Measurements from ENCODE around the gene ATP8B2.
"Not testable (repeated sequence)": the region's sequence is repeated elsewhere in the genome, so short reads cannot be mapped to it uniquely, and the experiment has no call there.

Gene ATP8B2

DNA sequence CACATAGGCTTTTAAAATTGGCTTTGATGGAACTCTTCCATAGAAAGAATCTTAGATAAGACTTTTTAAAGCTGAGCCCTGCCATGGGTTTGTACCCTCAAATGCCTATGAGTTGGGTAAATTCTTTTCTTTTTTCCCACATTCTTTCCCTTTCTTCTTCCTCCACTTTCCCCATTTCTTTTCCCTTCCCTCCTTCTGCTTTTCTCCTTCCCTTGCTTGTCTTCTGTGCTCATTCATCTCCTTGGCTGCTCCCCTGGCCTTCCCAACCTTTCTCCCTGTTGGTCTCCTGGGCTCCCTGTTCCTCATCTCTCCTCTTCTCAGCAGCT is 3.8 kb upstream of the ATP8B2 start:
- not testable (repeated sequence) for DNase-seq (ENCODE audit: low read depth in 1 of 2, low spot score in 1 of 2)

DNA sequence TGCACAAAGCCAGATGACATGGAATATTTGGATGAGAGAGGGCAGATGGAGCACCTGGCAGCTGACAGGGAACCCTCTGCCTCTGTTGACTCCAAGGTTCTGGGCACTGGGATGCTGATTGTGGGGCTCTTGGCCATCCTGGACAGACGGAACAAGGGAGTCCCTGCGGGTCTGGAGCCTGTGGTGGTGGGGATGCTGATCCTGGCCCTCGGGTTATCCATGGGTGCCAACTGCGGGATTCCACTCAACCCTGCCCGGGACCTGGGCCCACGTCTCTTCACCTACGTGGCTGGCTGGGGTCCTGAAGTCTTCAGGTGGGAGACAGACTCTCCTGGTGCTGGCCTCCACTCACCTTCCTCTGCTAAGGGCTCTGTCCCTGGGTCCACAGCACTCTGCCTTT is 1.8 kb upstream of the ATP8B2 start:
- no peak for DNase-seq (ENCODE audit: low read depth in 1 of 2, low spot score in 1 of 2)

DNA sequence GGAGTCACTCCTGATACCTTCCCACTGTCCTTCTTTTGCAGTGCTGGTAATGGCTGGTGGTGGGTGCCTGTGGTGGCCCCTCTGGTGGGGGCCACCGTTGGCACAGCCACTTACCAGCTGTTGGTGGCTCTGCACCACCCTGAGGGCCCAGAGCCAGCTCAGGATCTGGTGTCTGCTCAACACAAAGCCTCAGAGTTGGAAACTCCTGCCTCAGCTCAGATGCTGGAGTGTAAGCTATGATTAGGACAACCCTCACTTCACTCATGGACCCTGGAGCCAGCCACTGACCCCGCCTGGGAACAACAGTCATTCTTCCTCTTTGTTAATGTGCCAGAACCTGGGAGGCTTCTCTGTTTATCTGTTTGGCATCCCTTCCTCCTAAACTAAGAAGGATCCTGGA is 1.1 kb upstream of the ATP8B2 start:
- no peak for DNase-seq (ENCODE audit: low read depth in 1 of 2, low spot score in 1 of 2)

DNA sequence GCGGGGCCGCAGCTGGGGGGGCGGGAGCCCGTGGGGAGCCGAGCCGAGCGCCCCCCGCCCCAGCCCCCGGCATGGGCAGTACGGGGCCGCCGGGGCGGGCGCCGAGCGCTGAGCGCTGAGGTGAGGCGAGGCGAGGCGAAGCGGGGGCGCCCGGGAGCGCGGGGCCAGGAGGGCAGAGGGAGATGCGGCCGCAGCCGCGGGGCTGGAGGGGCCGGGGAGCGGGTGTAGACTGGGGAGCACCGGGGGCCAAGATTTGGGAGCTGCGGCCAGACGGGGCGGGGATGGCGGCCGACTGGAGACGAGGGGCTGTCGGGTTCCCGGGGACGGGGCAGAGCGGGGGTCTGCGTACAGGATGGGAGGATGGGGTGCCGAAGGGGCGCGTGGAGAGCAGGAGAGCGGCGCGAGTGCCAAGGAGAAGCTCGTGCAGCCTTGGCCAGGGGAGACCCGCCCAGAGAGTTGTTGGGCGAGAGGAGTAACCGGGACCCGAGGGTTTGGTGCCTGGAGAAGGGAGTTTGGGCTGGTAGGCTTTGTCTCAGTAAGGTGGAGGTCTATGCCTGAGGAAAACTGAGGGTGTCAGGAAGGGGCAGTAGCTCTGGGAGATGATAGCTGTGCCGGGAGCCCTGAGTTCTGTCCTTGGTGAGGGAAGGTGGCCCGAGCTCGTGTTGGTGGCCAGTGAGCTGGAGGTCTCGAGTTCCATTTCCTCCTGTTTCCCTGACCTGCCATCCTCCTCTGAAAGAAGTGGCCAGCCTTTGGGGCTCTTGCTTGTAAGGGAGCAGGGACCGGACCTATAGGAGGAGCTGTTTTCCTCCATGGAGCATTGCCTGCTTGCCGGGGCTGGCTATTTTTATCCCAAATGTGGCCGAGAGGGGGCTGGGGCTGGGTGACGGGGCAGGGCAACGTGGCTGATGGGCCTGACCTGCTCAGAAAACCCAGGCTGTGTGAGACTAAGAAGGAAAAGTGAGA is 539 bp downstream of the ATP8B2 start:
- DNase-seq (ENCODE audit: low read depth in 1 of 2, low spot score in 1 of 2) = no peak

DNA sequence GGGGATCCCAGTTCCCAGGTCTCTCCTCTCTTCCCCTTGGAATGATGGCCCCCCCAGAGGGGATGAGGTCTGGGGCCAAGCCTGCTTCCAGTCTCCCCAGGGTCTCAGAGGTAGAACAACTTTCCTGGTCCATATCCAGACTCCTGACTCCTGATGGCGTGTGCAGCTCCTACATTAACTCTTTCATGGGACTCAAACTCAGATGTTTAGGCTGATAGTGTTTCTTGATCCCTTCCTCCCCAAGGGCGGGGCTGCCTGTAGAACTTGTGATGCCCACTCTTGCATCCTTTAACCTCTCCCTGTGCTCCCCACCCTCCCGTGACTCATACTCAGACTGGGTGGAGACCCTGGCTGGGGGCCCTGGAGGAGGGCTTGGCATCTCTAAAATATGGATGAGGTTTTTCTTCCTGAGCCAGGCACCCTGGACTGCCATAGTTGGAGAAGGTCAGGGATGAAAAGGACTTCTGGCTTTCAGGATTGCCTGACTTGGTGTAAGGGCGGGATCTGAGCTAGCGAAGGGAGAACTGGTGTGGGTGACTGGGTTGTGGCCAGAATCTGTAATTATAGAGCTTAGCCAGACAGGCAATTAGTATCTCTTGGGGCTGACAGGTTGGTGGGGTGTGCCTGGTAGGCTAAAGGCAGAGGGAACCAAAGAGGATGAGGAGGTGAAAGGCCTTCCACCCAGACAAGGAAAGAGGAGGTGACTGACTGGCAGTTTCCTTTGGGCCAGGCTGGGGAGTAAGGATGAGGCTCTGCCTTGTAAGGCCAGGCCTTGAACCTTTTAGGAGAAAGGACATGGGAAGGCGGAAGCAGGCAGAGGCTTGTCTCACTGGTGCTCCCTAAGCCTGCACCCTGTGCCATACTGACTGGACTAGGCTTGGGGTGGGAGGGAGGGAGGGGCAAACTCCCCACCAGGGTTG is 1.5 kb downstream of the ATP8B2 start:
- no peak for DNase-seq (ENCODE audit: low read depth in 1 of 2, low spot score in 1 of 2)

DNA sequence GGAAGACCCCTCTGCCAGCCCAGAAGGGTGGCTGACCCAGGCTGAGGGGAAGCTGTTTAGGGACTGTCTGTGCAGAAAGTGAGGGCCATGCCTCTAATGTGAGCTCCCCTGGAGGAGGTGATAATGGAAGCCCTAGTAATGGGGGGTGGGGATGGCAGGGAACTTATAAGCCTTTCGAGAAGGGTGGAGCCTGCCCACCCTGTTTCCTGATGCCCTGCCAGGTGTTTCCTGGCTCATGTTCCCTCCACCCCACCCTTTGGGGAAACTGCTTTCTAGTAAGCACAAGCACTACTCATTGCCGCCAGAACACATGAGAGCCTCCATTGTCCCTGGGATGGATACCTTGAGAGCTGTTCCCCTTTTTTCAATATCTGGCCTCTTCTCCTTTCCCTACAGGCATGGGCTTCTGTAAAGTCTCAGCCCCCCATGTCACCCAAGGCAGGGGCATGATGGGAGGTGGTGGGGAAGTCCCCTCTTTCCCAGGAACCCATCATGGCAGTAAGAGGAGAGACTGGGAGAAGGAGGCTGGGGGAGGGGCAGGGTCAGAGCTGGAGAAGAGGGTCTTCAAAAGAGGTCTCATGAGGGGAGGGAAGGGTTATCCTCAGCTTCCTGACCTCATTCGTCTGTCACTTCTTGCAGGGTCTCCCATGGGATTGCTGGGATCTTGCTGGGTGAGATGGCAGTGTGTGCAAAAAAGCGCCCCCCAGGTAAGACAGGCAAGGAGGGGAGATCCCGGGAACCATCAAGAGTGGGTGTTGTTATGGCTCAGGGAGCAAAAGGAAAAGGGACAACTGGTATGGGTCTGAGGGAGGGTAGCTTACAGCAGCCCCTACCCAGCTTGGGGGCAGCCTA is 2.4 kb downstream of the ATP8B2 start:
- no peak for DNase-seq (ENCODE audit: low read depth in 1 of 2, low spot score in 1 of 2)

DNA sequence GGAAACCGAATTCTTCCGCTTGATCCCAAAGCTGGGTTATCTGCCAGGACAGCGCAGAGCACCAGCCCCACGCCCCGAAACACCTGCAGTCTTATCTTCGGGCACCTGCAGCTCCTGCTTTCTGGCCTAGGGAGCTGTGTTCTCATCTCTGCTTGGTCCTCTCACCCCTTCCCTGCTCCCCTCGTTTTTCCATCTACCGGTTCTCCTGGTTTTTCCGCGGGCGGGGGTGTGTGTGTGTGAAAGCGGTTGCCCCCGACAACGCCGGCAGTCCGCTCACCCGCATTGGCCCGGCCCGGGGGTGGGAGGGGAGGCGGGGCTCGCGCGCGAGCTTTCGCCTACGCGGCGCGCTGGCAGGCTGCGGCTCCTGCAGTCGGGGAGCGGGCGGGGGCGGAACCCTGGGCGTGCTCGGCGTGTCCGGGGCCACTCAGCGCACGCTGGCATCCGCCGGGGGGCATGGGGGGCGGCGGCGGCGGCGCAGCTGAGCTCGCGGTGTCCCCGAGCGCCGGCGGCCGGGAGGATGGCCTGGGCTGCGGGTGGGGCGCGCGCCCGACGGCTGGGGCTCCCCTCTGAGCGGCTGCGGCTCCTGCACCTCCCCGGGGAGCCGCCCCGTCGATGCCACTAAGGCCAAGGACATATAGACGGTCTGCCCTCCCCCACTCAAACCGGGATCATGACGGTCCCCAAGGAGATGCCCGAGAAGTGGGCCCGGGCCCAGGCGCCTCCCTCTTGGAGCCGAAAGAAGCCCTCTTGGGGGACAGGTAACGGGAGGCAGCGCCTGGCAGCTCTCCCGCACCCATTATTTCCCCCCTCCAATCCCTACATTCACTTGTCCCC is 3.2 kb downstream of the ATP8B2 start:
- peak; percentile 64 to 75 for DNase-seq (ENCODE audit: low read depth in 1 of 2, low spot score in 1 of 2)

DNA sequence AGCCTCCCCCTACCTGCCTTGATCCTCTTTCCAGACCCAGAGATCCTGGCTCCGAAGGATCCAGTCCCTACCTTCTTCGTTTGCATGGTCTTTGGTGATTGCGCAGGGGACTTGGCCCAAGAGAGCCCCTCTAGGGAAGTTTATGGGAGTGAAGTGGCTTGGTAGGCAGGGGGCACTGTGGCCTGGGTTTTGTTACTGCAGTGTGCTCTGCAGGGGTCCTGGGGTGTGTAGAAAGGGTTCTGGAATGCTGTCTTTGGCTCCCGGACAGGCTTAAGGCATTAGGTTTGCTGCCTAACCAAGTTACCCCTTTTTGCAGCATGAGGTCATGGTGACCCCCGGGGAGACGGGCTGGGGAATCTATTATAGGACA is 3.8 kb downstream of the ATP8B2 start:
- DNase-seq (ENCODE audit: low read depth in 1 of 2, low spot score in 1 of 2) = no peak

DNA sequence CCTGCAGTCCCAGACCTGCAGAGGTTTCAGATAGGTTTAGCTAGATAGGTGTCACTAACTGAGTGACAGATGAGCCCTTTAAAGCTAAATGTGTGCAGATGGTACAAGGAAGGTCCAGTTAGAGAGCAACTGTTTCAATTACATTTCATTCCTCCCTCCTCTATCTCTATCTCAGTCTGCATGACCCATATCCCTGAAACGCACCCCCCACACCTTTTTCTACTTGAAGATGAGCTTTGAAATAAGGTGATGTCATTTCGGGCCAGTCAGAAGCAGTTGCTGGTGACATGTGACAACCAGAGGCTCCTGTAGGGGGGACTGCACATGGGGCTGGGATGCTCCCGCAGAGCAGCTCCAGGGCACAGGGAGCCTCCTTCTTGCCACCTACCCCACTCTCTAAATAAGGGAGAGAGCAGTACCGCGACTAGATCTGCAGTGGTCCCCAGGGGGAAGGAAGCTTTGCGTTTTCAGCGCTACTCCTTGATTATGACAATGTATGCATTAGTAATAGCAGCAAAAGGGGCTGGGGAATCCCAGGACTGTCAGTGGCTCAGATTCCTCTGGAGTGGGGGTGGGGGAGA is 4.3 kb downstream of the ATP8B2 start:
- DNase-seq (ENCODE audit: low read depth in 1 of 2, low spot score in 1 of 2) = no peak

DNA sequence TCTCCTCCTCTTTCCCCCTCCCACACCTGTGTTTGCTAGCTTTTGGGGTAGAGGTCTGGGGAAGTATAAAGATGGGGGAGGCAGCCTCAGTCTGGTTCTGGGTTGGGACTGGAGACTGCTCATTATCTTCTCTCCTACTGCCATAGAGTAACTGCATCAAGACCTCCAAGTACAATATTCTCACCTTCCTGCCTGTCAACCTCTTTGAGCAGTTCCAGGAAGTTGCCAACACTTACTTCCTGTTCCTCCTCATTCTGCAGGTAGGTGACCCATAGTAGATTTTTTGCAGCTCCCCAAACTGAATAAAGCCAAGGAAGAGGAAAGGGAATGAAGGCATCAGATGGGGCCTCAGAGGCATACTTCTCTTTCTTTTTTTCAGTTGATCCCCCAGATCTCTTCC is 5.3 kb downstream of the ATP8B2 start:
- no peak for DNase-seq (ENCODE audit: low read depth in 1 of 2, low spot score in 1 of 2)

DNA sequence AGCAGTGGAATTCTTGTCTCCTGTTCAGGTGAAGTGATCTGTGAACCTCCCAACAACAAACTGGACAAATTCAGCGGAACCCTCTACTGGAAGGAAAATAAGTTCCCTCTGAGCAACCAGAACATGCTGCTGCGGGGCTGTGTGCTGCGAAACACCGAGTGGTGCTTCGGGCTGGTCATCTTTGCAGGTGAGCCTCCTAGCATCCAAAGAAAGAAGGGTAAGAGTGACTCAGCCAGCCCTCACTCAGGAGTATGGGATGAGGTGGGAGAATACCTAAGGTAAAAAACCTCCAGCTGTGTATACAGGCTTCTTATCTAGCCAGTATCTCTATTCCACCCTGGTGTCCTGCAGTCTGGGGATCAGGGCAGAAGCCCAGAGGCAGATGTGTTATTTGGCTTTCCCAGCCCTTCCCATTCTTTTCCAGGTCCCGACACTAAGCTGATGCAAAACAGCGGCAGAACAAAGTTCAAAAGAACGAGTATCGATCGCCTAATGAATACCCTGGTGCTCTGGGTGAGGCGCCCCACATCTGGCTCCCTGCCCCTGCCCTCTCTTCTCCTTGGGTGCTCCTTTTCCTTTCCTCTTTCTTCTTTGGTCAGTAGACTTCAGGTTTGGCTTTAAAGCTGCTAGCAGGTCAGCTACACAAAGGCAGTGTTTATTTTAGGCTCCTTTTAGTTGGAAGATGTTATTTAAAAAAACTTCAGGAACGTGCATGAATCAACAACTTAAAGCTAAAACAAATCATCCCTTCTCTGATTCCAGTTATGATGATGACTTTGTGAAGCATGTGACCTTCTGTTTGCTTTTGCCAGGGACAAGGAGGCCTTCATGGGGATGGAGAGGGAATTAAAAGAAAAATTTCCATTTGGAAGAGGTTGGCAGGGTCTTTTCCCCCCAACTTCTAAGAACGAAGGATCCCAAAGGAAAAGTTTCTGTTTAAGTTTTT is 9.0 kb downstream of the ATP8B2 start:
- no peak for DNase-seq (ENCODE audit: low read depth in 1 of 2, low spot score in 1 of 2)

DNA sequence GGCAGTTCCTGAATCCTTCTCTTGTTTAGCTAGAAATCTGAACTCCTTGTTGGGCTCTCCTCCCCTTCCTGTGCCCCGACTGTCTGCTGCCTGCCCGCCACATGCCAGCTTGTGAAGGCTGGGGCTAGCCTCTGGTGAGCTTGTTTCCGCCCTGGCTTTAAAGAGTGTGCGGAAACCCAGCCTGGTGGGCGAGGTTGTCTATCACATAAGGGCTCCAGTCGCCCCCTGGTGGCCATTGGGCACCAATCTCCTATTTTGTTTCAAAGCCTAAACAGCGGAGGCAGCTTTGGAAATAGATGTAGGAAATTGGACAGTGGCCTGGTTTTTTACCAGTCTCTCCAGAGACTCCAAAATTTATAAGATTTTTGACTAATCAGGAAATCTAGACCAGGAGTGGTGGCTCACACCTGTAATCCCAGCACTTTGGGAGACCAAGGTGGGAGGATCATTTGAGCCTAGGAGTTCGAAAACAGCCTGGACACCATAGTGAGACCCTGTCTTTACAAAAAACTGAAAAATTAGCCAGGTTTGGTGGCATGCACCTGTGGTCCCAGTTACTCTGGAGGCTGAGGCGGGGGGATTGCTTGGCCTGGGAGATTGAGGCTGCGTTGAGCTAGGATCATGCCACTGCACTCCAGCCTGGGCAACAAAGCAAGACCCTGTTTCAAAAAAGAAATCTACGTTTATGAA is 9.8 kb downstream of the ATP8B2 start:
- peak; percentile 74 to 90 for DNase-seq (ENCODE audit: low read depth in 1 of 2, low spot score in 1 of 2)

DNA sequence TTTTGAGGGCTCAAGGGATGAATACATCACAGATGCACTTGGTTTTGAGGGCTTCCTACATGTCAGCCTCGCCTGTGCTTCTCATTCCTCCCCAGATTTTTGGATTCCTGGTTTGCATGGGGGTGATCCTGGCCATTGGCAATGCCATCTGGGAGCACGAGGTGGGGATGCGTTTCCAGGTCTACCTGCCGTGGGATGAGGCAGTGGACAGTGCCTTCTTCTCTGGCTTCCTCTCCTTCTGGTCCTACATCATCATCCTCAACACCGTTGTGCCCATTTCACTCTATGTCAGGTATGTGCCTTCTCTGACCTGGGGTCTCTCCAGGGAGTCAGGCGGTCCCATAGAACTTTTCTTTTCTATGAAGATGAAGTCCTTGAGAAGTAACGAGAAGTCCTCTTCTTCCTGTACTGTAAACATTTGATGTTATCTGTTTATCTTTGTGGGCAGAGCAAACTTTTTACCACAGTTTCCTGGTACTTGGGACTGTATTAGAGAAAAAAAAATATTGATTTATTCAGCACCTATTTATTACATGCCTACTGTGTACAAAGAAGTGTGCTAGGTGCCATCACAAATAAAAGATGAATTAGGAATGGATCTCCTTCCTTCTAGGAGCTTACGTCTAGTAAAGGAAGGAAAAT is 12.0 kb downstream of the ATP8B2 start:
- DNase-seq (ENCODE audit: low read depth in 1 of 2, low spot score in 1 of 2) = no peak

DNA sequence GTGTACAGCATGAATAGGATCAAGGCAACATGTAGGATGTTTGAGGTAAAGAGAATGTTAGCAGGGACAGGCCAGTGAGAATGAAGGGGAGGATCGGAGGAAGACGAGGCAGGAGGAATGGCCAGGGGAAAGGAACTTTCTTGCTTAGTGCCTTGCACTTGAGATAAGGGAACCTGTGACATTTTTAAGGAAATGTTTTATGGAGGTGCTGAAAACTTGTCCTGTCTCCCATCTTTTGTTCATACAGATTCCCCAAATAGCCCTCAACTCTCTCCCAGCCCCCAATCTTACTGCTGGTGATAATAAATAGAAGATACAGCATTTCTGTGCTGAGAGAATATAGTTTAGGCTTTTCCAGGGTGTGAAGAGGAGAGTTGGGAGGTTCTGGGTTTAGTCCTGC is 13.6 kb downstream of the ATP8B2 start:
- no peak for DNase-seq (ENCODE audit: low read depth in 1 of 2, low spot score in 1 of 2)

DNA sequence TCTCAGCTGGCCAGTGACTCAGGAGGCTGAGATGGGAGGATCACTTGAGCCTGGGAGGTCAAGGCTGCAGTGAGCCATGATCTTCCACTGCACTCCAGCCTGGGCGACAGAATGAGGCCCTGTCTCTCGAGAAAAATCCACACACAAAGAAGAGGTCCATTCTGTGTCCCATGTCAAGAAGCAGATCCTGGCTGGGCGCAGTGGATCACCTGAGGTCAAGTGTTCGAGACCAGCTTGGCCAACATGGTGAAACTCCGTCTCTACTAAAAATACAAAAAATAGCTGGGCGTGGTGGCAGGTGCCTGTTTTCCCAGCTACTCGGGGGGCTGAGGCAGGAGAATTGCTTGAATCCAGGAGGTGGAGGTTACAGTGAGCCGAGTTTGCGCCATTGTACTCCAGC is 16.0 kb downstream of the ATP8B2 start:
- not testable (repeated sequence) for DNase-seq (ENCODE audit: low read depth in 1 of 2, low spot score in 1 of 2)

DNA sequence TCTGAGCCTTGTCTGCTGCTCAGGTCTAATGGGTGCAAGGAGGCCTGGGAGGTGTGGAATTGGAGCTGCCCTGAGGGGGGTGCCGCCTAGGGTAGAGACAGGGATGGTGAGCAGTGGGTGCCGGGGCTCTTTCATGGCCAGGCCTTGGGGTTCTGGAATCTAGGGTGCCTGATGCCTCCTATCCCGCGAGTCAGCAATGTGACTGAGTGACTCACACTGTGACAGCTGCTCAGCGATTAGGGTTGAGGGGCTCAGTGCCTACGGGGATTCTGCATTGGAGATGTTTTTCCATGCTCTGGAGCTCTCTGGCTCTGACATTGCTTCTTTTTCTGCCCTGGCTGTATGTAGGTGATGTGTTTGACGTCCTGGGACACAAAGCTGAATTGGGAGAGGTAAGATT is 16.8 kb downstream of the ATP8B2 start:
- no peak for DNase-seq (ENCODE audit: low read depth in 1 of 2, low spot score in 1 of 2)

DNA sequence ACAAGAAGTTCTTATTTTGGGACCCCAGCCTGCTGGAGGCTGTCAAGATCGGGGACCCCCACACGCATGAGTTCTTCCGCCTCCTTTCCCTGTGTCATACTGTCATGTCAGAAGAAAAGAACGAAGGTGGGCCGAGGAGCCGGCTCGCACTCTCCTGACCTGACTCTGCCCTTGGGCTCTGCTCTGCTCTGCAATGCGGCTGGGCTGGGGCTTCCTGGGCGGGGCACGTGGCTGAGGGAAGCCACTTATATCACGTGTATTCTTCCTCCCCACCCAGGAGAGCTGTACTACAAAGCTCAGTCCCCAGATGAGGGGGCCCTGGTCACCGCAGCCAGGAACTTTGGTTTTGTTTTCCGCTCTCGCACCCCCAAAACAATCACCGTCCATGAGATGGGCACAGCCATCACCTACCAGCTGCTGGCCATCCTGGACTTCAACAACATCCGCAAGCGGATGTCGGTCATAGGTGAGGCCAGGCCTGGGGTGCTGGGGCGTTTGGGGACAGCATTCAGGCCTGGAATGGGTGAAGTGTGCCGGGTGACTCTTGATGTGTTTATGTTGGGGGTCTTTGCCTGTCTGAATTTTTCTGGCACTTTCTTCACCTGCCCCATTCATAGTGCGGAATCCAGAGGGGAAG is 17.6 kb downstream of the ATP8B2 start:
- DNase-seq (ENCODE audit: low read depth in 1 of 2, low spot score in 1 of 2) = peak in 1 of 2 donors; percentile 54
